Skeletal muscle tissue (tissue), 4 donors: Measurements from ENCODE around the gene LRP11. TPM values are rescaled to one million over a fixed set of nuclear protein-coding genes. Genes with fewer than 3 reads are reported as not detected.
"Not testable (repeated sequence)": the region's sequence is repeated elsewhere in the genome, so short reads cannot be mapped to it uniquely, and the experiment has no call there.

ENCODE experiments used
- H3K27ac ChIP-seq: one replicate; pipeline ENCODE4 v1.7.0; 2013; ENCODE audit warnings: mild to moderate bottlenecking, low read depth, low read length, inconsistent platforms
- H3K27me3 ChIP-seq, 3 donors: one replicate each; pipeline ENCODE4 v1.7.0; 2013; ENCODE audit warnings: low read length in 3 of 3; ENCODE audit not compliant: control insufficient read depth in 3 of 3, insufficient read depth in 3 of 3
- H3K36me3 ChIP-seq, 3 donors: one replicate each; pipeline ENCODE4 v1.7.0; 2013; ENCODE audit warnings: low read length in 3 of 3; ENCODE audit not compliant: control insufficient read depth in 3 of 3, insufficient read depth in 3 of 3
- H3K4me1 ChIP-seq, 3 donors: one replicate each; pipeline ENCODE4 v1.7.0; 2013; ENCODE audit warnings: low read length in 3 of 3, mild to moderate bottlenecking in 3 of 3; ENCODE audit not compliant: control insufficient read depth in 3 of 3, insufficient read depth in 3 of 3
- H3K4me3 ChIP-seq, 3 donors: one replicate each; pipeline ENCODE4 v1.7.0; 2013; ENCODE audit warnings: low read length in 3 of 3
- H3K9ac ChIP-seq, 3 donors: one replicate each; pipeline ENCODE4 v1.7.0; 2013; ENCODE audit warnings: low read length in 3 of 3, mild to moderate bottlenecking in 3 of 3, moderate library complexity in 2 of 3, low read depth in 1 of 3
- H3K9me3 ChIP-seq, 3 donors: one replicate each; pipeline ENCODE4 v1.7.0; 2013; ENCODE audit warnings: low read length in 3 of 3; ENCODE audit not compliant: control insufficient read depth in 3 of 3
- total RNA-seq: library from RNA; depleted of rRNA; stranded (reverse); fragments of >200 nt; gene quantifications from one replicate; pipeline ENCODE4 v1.2.3, GENCODE V29; 2014
- donor health status: Osteomylitis.

The LRP11 gene
- total RNA-seq, 1 donor from 2014 or later, result 15.7 TPM

- no peaks in the 10 kb centered on the region for H3K36me3 ChIP-seq
- peaks cover 32 to 39% (median 37%) of the 10 kb centered on the region in 3 donors for H3K4me1 ChIP-seq
- peak within 1 kb of the TSS in 2 of 3 donors; percentile 28 to 33 for H3K9ac ChIP-seq
- H3K27ac ChIP-seq, result peak within 1 kb of the TSS; percentile 75
- H3K4me3 ChIP-seq, result peak within 1 kb of the TSS; percentile 41 to 48 (median 44)
- no peaks in the 10 kb centered on the region for H3K27me3 ChIP-seq
- H3K9me3 ChIP-seq, result no peaks in the 10 kb centered on the region
Measured at GRCh38 chr6:149897855-149898744, 33.9 kb upstream of the LRP11 start, which contains the start of gene RAET1E. Gene RAET1E (minus strand): TSS chr6:149898113. CDS start chr6:149890901, 7,212 bp downstream.

- Histone ChIP-seq H3K9me3 (no peaks in the 10 kb centered on the region), H3K4me1 (peaks cover 32 to 39% (median 37%) of the 10 kb centered on the region in 3 donors), H3K9ac (peak overlapping the region in 2 of 3 donors; percentile 28 to 33), H3K36me3 (no peaks in the 10 kb centered on the region), H3K27me3 (no peaks in the 10 kb centered on the region), H3K27ac (peak overlapping the region; percentile 75), H3K4me3 (peak overlapping the region; percentile 41 to 48 (median 44))
Measured at GRCh38 chr6:149897015-149897697, 33.0 kb upstream of the LRP11 start.

GRCh38 chr6:149896491-149896890, 32.3 kb upstream of the LRP11 start:
- Histone ChIP-seq H3K9ac (peak overlapping the region in 1 of 3 donors; percentile 28), H3K9me3 (no peaks in the 10 kb centered on the region), H3K36me3 (no peaks in the 10 kb centered on the region), H3K4me1 (peaks cover 32 to 39% (median 37%) of the 10 kb centered on the region in 3 donors), H3K27me3 (no peaks in the 10 kb centered on the region), H3K27ac (peak overlapping the region; percentile 75), H3K4me3 (no peak overlapping the region)

- Histone ChIP-seq H3K4me3 (peak overlapping the region in 2 of 3 donors; percentile 17 to 20), H3K9ac (peak overlapping the region in 1 of 3 donors; percentile 8), H3K27ac (peak overlapping the region; percentile 75)
Measured at GRCh38 chr6:149895833-149896271, 31.7 kb upstream of the LRP11 start.

GRCh38 chr6:149895048-149895590, 31.0 kb upstream of the LRP11 start:
- Histone ChIP-seq H3K9me3 (no peaks in the 10 kb centered on the region), H3K36me3 (no peaks in the 10 kb centered on the region), H3K4me1 (peaks cover 39 to 46% (median 45%) of the 10 kb centered on the region in 3 donors), H3K9ac (peak overlapping the region in 2 of 3 donors; percentile 52 to 62), H3K27ac (peak overlapping the region; percentile 75), H3K4me3 (peak overlapping the region; percentile 13 to 30 (median 20)), H3K27me3 (no peaks in the 10 kb centered on the region)

More at GRCh38 chr6:149895833-149896271, 31.7 kb upstream of the LRP11 start:
- Histone ChIP-seq H3K9me3 (no peaks in the 10 kb centered on the region), H3K27me3 (no peaks in the 10 kb centered on the region), H3K4me1 (peaks cover 32 to 39% (median 39%) of the 10 kb centered on the region in 3 donors), H3K36me3 (no peaks in the 10 kb centered on the region)

- not testable (repeated sequence) for H3K9me3 ChIP-seq, H3K4me3 ChIP-seq, H3K27ac ChIP-seq, H3K9ac ChIP-seq, H3K27me3 ChIP-seq, H3K36me3 ChIP-seq
- peaks cover 36 to 53% (median 53%) of the 10 kb centered on the region in 3 donors for H3K4me1 ChIP-seq
Measured at GRCh38 chr6:149891864-149892263, 27.7 kb upstream of the LRP11 start.

GRCh38 chr6:149891259-149891658, 27.1 kb upstream of the LRP11 start:
- no peak overlapping the region for H3K4me3 ChIP-seq
- no peaks in the 10 kb centered on the region for H3K27me3 ChIP-seq
- H3K4me1 ChIP-seq, result peaks cover 30 to 47% (median 47%) of the 10 kb centered on the region in 3 donors
- H3K27ac ChIP-seq, result no peak overlapping the region
- no peaks in the 10 kb centered on the region for H3K36me3 ChIP-seq
- H3K9me3 ChIP-seq, result no peaks in the 10 kb centered on the region
- no peak overlapping the region for H3K9ac ChIP-seq

- Histone ChIP-seq H3K4me3 (no peak overlapping the region), H3K9ac (peak overlapping the region in 2 of 3 donors; percentile 20 to 38), H3K36me3 (no peaks in the 10 kb centered on the region), H3K27me3 (no peaks in the 10 kb centered on the region), H3K9me3 (no peaks in the 10 kb centered on the region), H3K4me1 (peaks cover 24 to 41% (median 41%) of the 10 kb centered on the region in 3 donors), H3K27ac (no peak overlapping the region)
Measured at GRCh38 chr6:149890629-149891045, 26.5 kb upstream of the LRP11 start.

GRCh38 chr6:149889326-149889725, 25.2 kb upstream of the LRP11 start:
- Histone ChIP-seq H3K27ac (no peak overlapping the region), H3K36me3 (no peaks in the 10 kb centered on the region), H3K4me3 (no peak overlapping the region), H3K27me3 (no peaks in the 10 kb centered on the region), H3K9ac (no peak overlapping the region), H3K4me1 (peaks cover 13 to 30% (median 29%) of the 10 kb centered on the region in 3 donors), H3K9me3 (no peaks in the 10 kb centered on the region)
